Liver (tissue), 9 donors: Measurements from ENCODE around the gene SYMPK. TPM values are rescaled to one million over a fixed set of nuclear protein-coding genes. Genes with fewer than 3 reads are reported as not detected.

Source experiments
- DNase-seq: peaks from one replicate; pipeline ENCODE4 v3.0.0-alpha.2; 2017; ENCODE audit warnings: low spot score
- H3K27ac ChIP-seq, 2 donors: one replicate each; pipeline ENCODE4 v1.7.0; 2013; ENCODE audit warnings: inconsistent platforms in 2 of 2, low read length in 2 of 2, control low read depth in 1 of 2, low read depth in 1 of 2, mild to moderate bottlenecking in 1 of 2
- H3K27me3 ChIP-seq, 4 donors: one replicate each; pipeline versions ENCODE4 v1.6.1 to v1.7.0; 2013; ENCODE audit warnings: low read length in 3 of 4, inconsistent platforms in 1 of 4, mild to moderate bottlenecking in 1 of 4, moderate library complexity in 1 of 4; ENCODE audit not compliant: control insufficient read depth in 4 of 4, insufficient read depth in 4 of 4
- H3K36me3 ChIP-seq, 4 donors: one replicate each; pipeline versions ENCODE4 v1.6.1 to v1.7.0; 2013; ENCODE audit warnings: low read length in 3 of 4, mild to moderate bottlenecking in 3 of 4, low read depth in 1 of 4, moderate library complexity in 1 of 4; ENCODE audit not compliant: control insufficient read depth in 4 of 4, insufficient read depth in 3 of 4
- H3K4me1 ChIP-seq, 4 donors: one replicate each; pipeline versions ENCODE4 v1.6.1 to v1.7.0; 2013; ENCODE audit warnings: low read length in 3 of 4, mild to moderate bottlenecking in 3 of 4, moderate library complexity in 1 of 4; ENCODE audit not compliant: control insufficient read depth in 4 of 4, insufficient read depth in 4 of 4
- H3K4me3 ChIP-seq, 3 donors: one replicate each; pipeline versions ENCODE4 v1.6.1 to v1.7.0; 2013; ENCODE audit warnings: low read length in 3 of 3, control low read depth in 1 of 3, low read depth in 1 of 3, mild to moderate bottlenecking in 1 of 3
- H3K9ac ChIP-seq, 2 donors: one replicate each; pipeline ENCODE4 v1.7.0; 2013; ENCODE audit warnings: low read length in 2 of 2, mild to moderate bottlenecking in 2 of 2, moderate library complexity in 2 of 2, control low read depth in 1 of 2, low read depth in 1 of 2
- H3K9me3 ChIP-seq, 4 donors: one replicate each; pipeline versions ENCODE4 v1.6.1 to v1.7.0; 2013; ENCODE audit warnings: low read length in 3 of 4; ENCODE audit not compliant: control insufficient read depth in 4 of 4
- ATF3 ChIP-seq: IDR thresholded peaks from 2 replicates; pipeline ENCODE4 v1.6.1; 2016; ENCODE audit warnings: antibody characterized with exemption
- CTCF ChIP-seq: fragments of 150-350 bp; IDR thresholded peaks from 2 replicates; pipeline ENCODE4 v1.5.1; 2017; ENCODE audit warnings: improper control_type of control experiment, low read depth, low read length; ENCODE audit not compliant: missing input control
- EGR1 ChIP-seq, 2 donors: IDR thresholded peaks; 2 replicates each; pipeline ENCODE4 v1.6.1; 2016 to 2018; ENCODE audit warnings: antibody characterized with exemption in 2 of 2, low read depth in 2 of 2
- FOXA1 ChIP-seq: IDR thresholded peaks from 2 replicates; pipeline ENCODE4 v1.6.1; 2016; ENCODE audit warnings: antibody characterized with exemption
- FOXA2 ChIP-seq: IDR thresholded peaks from 2 replicates; pipeline ENCODE4 v1.6.1; 2016; ENCODE audit warnings: antibody characterized with exemption
- GABPA ChIP-seq, 2 donors: IDR thresholded peaks in 1 of 2; conservative IDR thresholded peaks in 1 of 2; 2 replicates each; pipeline ENCODE4 v1.6.1; 2016; ENCODE audit warnings: antibody characterized with exemption in 2 of 2, mild to moderate bottlenecking in 1 of 2, moderate library complexity in 1 of 2
- HNF4A ChIP-seq, 2 donors: conservative IDR thresholded peaks; 2 replicates each; pipeline ENCODE4 v1.6.1; 2016; ENCODE audit warnings: antibody characterized with exemption in 2 of 2, mild to moderate bottlenecking in 2 of 2
- HNF4G ChIP-seq: IDR thresholded peaks from 2 replicates; pipeline ENCODE4 v1.6.1; 2016; ENCODE audit warnings: antibody characterized with exemption
- JUND ChIP-seq, 2 donors: IDR thresholded peaks; 2 replicates each; pipeline ENCODE4 v1.6.1; 2016; ENCODE audit warnings: antibody characterized with exemption in 2 of 2
- MAX ChIP-seq: IDR thresholded peaks from 2 replicates; pipeline ENCODE4 v1.6.1; 2016; ENCODE audit warnings: antibody characterized with exemption
- NR2F2 ChIP-seq: IDR thresholded peaks from 2 replicates; pipeline ENCODE4 v1.6.1; 2016; ENCODE audit warnings: antibody characterized with exemption
- RAD21 ChIP-seq, 2 donors: IDR thresholded peaks; 2 replicates each; pipeline ENCODE4 v1.6.1; 2016; ENCODE audit warnings: antibody characterized with exemption in 2 of 2, mild to moderate bottlenecking in 2 of 2
- REST ChIP-seq: IDR thresholded peaks from 2 replicates; pipeline ENCODE4 v1.6.1; 2016; ENCODE audit warnings: antibody characterized with exemption, mild to moderate bottlenecking
- RXRA ChIP-seq, 2 donors: IDR thresholded peaks; 2 replicates each; pipeline ENCODE4 v1.6.1; 2017 to 2018; ENCODE audit warnings: antibody characterized with exemption in 2 of 2, mild to moderate bottlenecking in 1 of 2
- SP1 ChIP-seq: IDR thresholded peaks from 2 replicates; pipeline ENCODE4 v1.6.1; 2018; ENCODE audit warnings: antibody characterized with exemption, mild to moderate bottlenecking
- TAF1 ChIP-seq: conservative IDR thresholded peaks from 2 replicates; pipeline ENCODE4 v1.6.1; 2016; ENCODE audit warnings: antibody characterized with exemption, mild to moderate bottlenecking
- YY1 ChIP-seq: IDR thresholded peaks from 2 replicates; pipeline ENCODE4 v1.6.1; 2016; ENCODE audit warnings: antibody characterized with exemption, mild to moderate bottlenecking
- ZBTB33 ChIP-seq: IDR thresholded peaks from 2 replicates; pipeline ENCODE4 v1.6.1; 2016; ENCODE audit warnings: antibody characterized with exemption
- WGBS: extraction: QIAGEN DNeasy Blood & Tissue Kit; methylation state at CpG from one replicate; pipeline ENCODE4 v1.1.7; 2013; 5-methylcytosine and 5-hydroxymethylcytosine counted together
- polyA plus RNA-seq, 2 donors: library from polyadenylated mRNA; stranded (reverse) in 1 of 2; unstranded in 1 of 2; fragments of 200-250 nt in 1 of 2; fragments of >200 nt in 1 of 2; fragmentation: Nextera tagmentation in 1 of 2; extraction: Ambion mirVana in 1 of 2; gene quantifications; one replicate each; pipeline versions ENCODE4 v1.2.1 to v1.2.3, GENCODE V29; 2013 to 2015
- total RNA-seq, 2 donors: library from RNA; depleted of rRNA; stranded (reverse); fragments of >200 nt; gene quantifications; one replicate each; pipeline ENCODE4 v1.2.3, GENCODE V29; 2014
- donor health status: healthy.
- donor health status: healthy.
- donor health status: healthy.
- donor health status: healthy.
- donor health status: healthy.

The SYMPK gene
- total and polyA plus RNA-seq, 4 donors: 5.5 to 26.1 (median 24.1) TPM

- H3K9ac ChIP-seq: no peak overlapping the region
- H3K4me3 ChIP-seq: no peak overlapping the region
- peaks cover 7 to 22% (median 12%) of the 10 kb centered on the region in 4 donors for H3K4me1 ChIP-seq
- H3K27me3 ChIP-seq: no peaks in the 10 kb centered on the region
- no peak for DNase-seq
- WGBS: 81% methylated on average over 10 of the region's 10 CpGs
- no peaks in the 10 kb centered on the region for H3K36me3 ChIP-seq
- TF ChIP-seq SP1: no peak
- no peak for TF ChIP-seq MAX
- TF ChIP-seq YY1: no peak
- TF ChIP-seq JUND (IDR thresholded peaks at IDR 0.05): no peak
- no peak for TF ChIP-seq REST
- TF ChIP-seq CTCF: no peak
- no peak for TF ChIP-seq TAF1
- no peak for TF ChIP-seq RAD21 (IDR thresholded peaks at IDR 0.05)
- no peak for TF ChIP-seq RXRA (IDR thresholded peaks at IDR 0.05)
- no peak for TF ChIP-seq EGR1 (IDR thresholded peaks at IDR 0.05; ENCODE audit: low read depth in 2 of 2)
- TF ChIP-seq FOXA2: no peak
- no peak for TF ChIP-seq ATF3
- TF ChIP-seq GABPA (IDR thresholded peaks at IDR 0.05 in 1 of 2, conservative IDR thresholded peaks at IDR 0.05 in 1 of 2): no peak
- TF ChIP-seq HNF4A (conservative IDR thresholded peaks at IDR 0.05): no peak
- TF ChIP-seq HNF4G: no peak
- TF ChIP-seq ZBTB33: no peak
- no peak for TF ChIP-seq FOXA1
- TF ChIP-seq NR2F2: no peak
- no peak overlapping the region for H3K27ac ChIP-seq
- no peaks in the 10 kb centered on the region for H3K9me3 ChIP-seq
These were observed 42.1 kb upstream of the SYMPK start for GRCh38 chr19:45905011-45905410.
